Peyer's patch (tissue), 4 donors: ENCODE data around the gene NFIL3.
"Not testable (repeated sequence)": the region's sequence is repeated elsewhere in the genome, so short reads cannot be mapped to it uniquely, and the experiment has no call there.

Experiments
- CTCF ChIP-seq, 6 experiments: fragments of 450-650 bp in 4 of 6; fragments of 200-600 bp in 2 of 6; sonication (generic) in 1 of 6; IDR thresholded peaks; one replicate each; pipeline ENCODE4 v1.5.1; 2017 to 2019; ENCODE audit warnings: antibody characterized with exemption in 6 of 6, mild to moderate bottlenecking in 3 of 6, moderate library complexity in 1 of 6
- POLR2A ChIP-seq, 2 donors: fragments of 450-650 bp; IDR thresholded peaks; one replicate each; pipeline ENCODE4 v1.5.1; 2017; ENCODE audit warnings: antibody characterized with exemption in 2 of 2, mild to moderate bottlenecking in 2 of 2, moderate library complexity in 2 of 2

DNA sequence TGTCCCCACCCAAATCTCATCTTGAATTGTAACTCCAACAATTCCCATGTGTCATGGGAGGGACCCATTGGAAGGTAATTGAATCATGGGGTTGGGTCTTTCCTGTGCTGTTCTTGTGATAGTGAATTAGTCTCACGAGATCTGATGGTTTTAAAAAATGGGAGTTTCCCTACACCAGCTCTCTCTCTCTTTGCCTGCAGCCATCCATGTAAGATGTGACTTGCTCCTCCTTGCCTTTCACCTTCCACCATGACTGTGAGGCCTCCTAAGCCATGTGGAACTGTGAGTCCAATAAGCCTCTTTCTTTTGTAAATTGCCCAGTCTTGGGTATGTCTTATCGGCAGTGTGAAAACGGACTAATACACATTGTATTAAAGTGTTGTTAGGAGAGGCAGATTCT lies 45.6 kb downstream of the NFIL3 start:
- not testable (repeated sequence) for TF ChIP-seq POLR2A, CTCF (IDR thresholded peaks at IDR 0.05)
